B cell (primary cell): ENCODE measurements around the gene NEDD1.
A peak's percentile ranks its signal among the peaks of the same experiment; 100 is the strongest.

Experiments used
- CTCF ChIP-seq: fragments of 200-600 bp; IDR thresholded peaks from one replicate; pipeline ENCODE4 v1.8.0; 2022; ENCODE audit warnings: antibody characterized with exemption, mild to moderate bottlenecking
- EZH2 ChIP-seq: IDR thresholded peaks from 2 replicates; pipeline ENCODE4 v1.6.1; 2012; ENCODE audit warnings: borderline replicate concordance, low read depth, mild to moderate bottlenecking, moderate library complexity, low read length; ENCODE audit not compliant: insufficient read depth, poor library complexity, severe bottlenecking

- TF ChIP-seq EZH2: peak; percentile 48
- peak; percentile 92 for TF ChIP-seq CTCF
These were observed 78.7 kb downstream of the NEDD1 start for GRCh38 chr12:96985515-96986362.
